Adrenal gland (tissue), 5 donors: ENCODE results near the gene RHEBL1.

Source experiments
- POLR2A ChIP-seq, 2 donors: fragments of 450-650 bp; IDR thresholded peaks; one replicate each; pipeline ENCODE4 v1.6.1; 2017; ENCODE audit warnings: antibody characterized with exemption in 2 of 2, mild to moderate bottlenecking in 2 of 2, moderate library complexity in 1 of 2
- TF ChIP-seq, protein P1 (sequence below), 6 experiments: fragments of 450-650 bp in 4 of 6; fragments of 200-600 bp in 2 of 6; sonication (generic) in 1 of 6; IDR thresholded peaks; 1 replicate in 5 of 6; 2 replicates in 1 of 6; pipeline versions ENCODE4 v1.5.1 to v1.8.0; 2016 to 2021; ENCODE audit warnings: antibody characterized with exemption in 6 of 6, mild to moderate bottlenecking in 2 of 6, moderate library complexity in 1 of 6
- donor health status: DM: no; HTN: no; CAD: no.

DNA sequence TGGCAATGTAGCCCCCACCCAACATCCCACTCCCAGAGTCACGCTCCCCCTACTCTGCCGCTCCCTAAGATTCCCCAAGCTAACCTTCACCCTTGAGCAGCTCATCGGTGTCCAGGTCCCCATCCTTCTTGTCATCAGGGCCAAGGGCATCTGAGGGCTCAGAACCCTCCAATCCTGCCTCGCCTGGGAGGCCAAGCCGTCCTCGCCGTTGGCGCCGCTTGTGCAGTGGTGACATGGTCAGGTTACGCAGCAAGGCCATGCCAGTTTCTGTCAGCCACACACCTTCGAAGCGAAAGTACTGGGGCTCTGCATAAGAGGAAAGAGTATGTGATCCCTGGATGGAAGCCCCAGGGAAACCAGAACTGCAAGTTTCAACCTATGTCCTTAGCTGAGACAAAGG, 25.1 kb downstream of the RHEBL1 start:
- no peak for TF ChIP-seq POLR2A (IDR thresholded peaks at IDR 0.05)
- TF ChIP-seq, protein P1, sequence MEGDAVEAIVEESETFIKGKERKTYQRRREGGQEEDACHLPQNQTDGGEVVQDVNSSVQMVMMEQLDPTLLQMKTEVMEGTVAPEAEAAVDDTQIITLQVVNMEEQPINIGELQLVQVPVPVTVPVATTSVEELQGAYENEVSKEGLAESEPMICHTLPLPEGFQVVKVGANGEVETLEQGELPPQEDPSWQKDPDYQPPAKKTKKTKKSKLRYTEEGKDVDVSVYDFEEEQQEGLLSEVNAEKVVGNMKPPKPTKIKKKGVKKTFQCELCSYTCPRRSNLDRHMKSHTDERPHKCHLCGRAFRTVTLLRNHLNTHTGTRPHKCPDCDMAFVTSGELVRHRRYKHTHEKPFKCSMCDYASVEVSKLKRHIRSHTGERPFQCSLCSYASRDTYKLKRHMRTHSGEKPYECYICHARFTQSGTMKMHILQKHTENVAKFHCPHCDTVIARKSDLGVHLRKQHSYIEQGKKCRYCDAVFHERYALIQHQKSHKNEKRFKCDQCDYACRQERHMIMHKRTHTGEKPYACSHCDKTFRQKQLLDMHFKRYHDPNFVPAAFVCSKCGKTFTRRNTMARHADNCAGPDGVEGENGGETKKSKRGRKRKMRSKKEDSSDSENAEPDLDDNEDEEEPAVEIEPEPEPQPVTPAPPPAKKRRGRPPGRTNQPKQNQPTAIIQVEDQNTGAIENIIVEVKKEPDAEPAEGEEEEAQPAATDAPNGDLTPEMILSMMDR (IDR thresholded peaks at IDR 0.05), result no peak
